K562 (cell line): Measurements from ENCODE around the gene HES3. TPM values are rescaled to one million over a fixed set of nuclear protein-coding genes. Genes with fewer than 3 reads are reported as not detected.

ENCODE experiments used
- CEBPB ChIP-seq: fragments of 450-650 bp; IDR thresholded peaks from 2 replicates; pipeline ENCODE4 v1.6.1; 2016; ENCODE audit warnings: missing genetic modification characterization, missing compliant biosample characterization
- CREM ChIP-seq: IDR thresholded peaks from 2 replicates; pipeline ENCODE4 v1.6.1; 2014; ENCODE audit warnings: antibody characterized with exemption, low read depth
- CTCF ChIP-seq, 3 experiments: IDR thresholded peaks in 2 of 3; conservative IDR thresholded peaks in 1 of 3; 2 replicates each; pipeline ENCODE4 v1.5.1; 2011 to 2012; ENCODE audit warnings: low read length in 3 of 3, mild to moderate bottlenecking in 3 of 3, control low read depth in 2 of 3, improper control_type of control experiment in 1 of 3, inconsistent platforms in 1 of 3, low read depth in 1 of 3, mixed read lengths in 1 of 3, moderate library complexity in 1 of 3; ENCODE audit not compliant: insufficient read depth in 2 of 3
- ETV1 ChIP-seq: fragments of 450-650 bp; conservative IDR thresholded peaks from 2 replicates; pipeline ENCODE4 v1.6.1; 2016; ENCODE audit warnings: missing genetic modification characterization, control low read depth, low read depth, missing compliant biosample characterization
- KLF16 ChIP-seq: IDR thresholded peaks from 2 replicates; pipeline ENCODE4 v1.6.1; 2016; ENCODE audit warnings: antibody characterized with exemption
- PHB ChIP-seq: fragments of 250-450 bp; sonication (Bioruptor Pico); IDR thresholded peaks from 2 replicates; pipeline ENCODE4 v1.5.0; 2021
- PYGO2 ChIP-seq: fragments of 450-650 bp; IDR thresholded peaks from 2 replicates; pipeline ENCODE4 v1.6.1; 2016; ENCODE audit warnings: mild to moderate bottlenecking, missing genetic modification characterization, moderate library complexity, missing compliant biosample characterization
- RBM17 ChIP-seq: fragments of 200-400 bp; formaldehyde crosslinking; IDR thresholded peaks from 2 replicates; pipeline ENCODE4 v1.6.1; 2017; ENCODE audit warnings: low read depth, mild to moderate bottlenecking, low read length, borderline replicate concordance
- SMARCC2 ChIP-seq: fragments of 450-650 bp; IDR thresholded peaks from 2 replicates; pipeline ENCODE4 v1.6.1; 2017; ENCODE audit warnings: antibody characterized with exemption, moderate library complexity, mild to moderate bottlenecking, low read depth
- TEAD2 ChIP-seq: fragments of 450-650 bp; IDR thresholded peaks from 2 replicates; pipeline ENCODE4 v1.6.1; 2016; ENCODE audit warnings: missing genetic modification characterization, control low read depth, missing compliant biosample characterization
- ZBTB7A ChIP-seq: IDR thresholded peaks from 2 replicates; pipeline ENCODE4 v1.6.1; 2011; ENCODE audit warnings: low read depth, mild to moderate bottlenecking, low read length, moderate library complexity, borderline replicate concordance; ENCODE audit not compliant: control insufficient read depth
- ZKSCAN1 ChIP-seq: fragments of 150-350 bp; IDR thresholded peaks from 2 replicates; pipeline ENCODE4 v1.6.1; 2016; ENCODE audit warnings: low read depth, low read length
- ZNF395 ChIP-seq: fragments of 200-800 bp; sonication (Bioruptor generic); IDR thresholded peaks from 2 replicates; pipeline ENCODE4 v1.6.1; 2017; ENCODE audit warnings: missing genetic modification characterization, missing compliant biosample characterization
- ZZZ3 ChIP-seq: fragments of 450-650 bp; IDR thresholded peaks from 2 replicates; pipeline ENCODE4 v1.6.1; 2016; ENCODE audit warnings: antibody characterized with exemption, mild to moderate bottlenecking, moderate library complexity
- polyA plus RNA-seq, 8 experiments: library from polyadenylated mRNA; depleted of rRNA in 4 of 8; stranded (reverse) in 5 of 8; unstranded in 3 of 8; fragments of >200 nt; fragmentation: Nextera tagmentation in 2 of 8; fragmentation: Illumina TruSeq in 1 of 8; extraction: Ambion mirVana in 2 of 8; extraction: Trizol in 1 of 8; gene quantifications; 2 replicates each; pipeline versions ENCODE4 v1.2.1 to v1.2.3, GENCODE V29; 2011 to 2014; ENCODE audit warnings: inconsistent platforms in 1 of 8, missing spikeins in 1 of 8
- total RNA-seq, 7 experiments: library from RNA; depleted of rRNA in 6 of 7; stranded (reverse); fragments of >200 nt in 6 of 7; fragmentation: Illumina TruSeq in 2 of 7; extraction: Trizol in 2 of 7; gene quantifications; 2 replicates each; pipeline versions ENCODE4 v1.2.1 to v1.2.3, GENCODE V29; 2011 to 2021; ENCODE audit warnings: low replicate concordance in 1 of 7
- TF ChIP-seq, protein P1 (sequence below), 2 experiments: fragments of 450-650 bp; formaldehyde crosslinking in 1 of 2; IDR thresholded peaks; 2 replicates each; pipeline versions ENCODE4 v1.4.0 to v1.6.1; 2014 to 2020; ENCODE audit warnings: mild to moderate bottlenecking in 2 of 2, borderline replicate concordance in 1 of 2, low read depth in 1 of 2

The HES3 gene
- total and polyA plus RNA-seq, 9 of the 15 experiments (the other 6 are each of a cell fraction or from before 2014, with no cell fraction given), result not detected

DNA sequence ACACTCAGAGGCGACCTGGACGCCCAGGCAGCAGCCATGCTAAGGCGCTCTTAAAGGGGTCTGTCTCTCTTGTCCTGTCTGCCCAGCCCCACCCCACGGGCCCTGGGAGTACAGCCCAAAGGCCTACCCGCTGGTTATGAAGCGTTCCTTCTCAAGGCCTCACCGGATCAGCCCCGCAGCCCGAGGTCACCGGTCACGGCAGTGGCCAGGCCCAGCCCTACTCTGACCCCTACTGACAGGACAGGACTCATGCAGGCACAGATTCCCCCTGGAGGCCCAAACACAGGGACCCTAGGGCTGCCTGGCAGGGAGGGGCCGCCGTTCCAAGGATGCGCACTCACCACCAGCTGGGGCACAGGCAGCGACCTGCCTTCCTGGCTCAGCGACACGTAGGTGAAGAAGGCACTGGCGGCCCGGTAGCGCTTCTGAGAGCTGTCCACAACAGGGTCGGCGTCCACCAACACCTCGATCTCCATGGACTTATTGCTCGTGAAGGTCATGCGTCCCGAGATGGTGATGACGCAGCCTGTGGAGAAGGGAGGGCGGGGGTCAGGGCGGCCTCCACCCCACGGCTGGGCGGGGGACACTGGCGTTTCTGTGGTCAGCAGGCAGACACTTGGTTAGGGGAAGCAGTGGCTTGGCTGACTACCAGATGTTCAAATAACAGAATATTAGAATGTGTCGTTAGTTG, 36.9 kb downstream of the HES3 start (continued):
- TF ChIP-seq, protein P1, sequence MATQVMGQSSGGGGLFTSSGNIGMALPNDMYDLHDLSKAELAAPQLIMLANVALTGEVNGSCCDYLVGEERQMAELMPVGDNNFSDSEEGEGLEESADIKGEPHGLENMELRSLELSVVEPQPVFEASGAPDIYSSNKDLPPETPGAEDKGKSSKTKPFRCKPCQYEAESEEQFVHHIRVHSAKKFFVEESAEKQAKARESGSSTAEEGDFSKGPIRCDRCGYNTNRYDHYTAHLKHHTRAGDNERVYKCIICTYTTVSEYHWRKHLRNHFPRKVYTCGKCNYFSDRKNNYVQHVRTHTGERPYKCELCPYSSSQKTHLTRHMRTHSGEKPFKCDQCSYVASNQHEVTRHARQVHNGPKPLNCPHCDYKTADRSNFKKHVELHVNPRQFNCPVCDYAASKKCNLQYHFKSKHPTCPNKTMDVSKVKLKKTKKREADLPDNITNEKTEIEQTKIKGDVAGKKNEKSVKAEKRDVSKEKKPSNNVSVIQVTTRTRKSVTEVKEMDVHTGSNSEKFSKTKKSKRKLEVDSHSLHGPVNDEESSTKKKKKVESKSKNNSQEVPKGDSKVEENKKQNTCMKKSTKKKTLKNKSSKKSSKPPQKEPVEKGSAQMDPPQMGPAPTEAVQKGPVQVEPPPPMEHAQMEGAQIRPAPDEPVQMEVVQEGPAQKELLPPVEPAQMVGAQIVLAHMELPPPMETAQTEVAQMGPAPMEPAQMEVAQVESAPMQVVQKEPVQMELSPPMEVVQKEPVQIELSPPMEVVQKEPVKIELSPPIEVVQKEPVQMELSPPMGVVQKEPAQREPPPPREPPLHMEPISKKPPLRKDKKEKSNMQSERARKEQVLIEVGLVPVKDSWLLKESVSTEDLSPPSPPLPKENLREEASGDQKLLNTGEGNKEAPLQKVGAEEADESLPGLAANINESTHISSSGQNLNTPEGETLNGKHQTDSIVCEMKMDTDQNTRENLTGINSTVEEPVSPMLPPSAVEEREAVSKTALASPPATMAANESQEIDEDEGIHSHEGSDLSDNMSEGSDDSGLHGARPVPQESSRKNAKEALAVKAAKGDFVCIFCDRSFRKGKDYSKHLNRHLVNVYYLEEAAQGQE (IDR thresholded peaks at IDR 0.05; ENCODE audit: borderline replicate concordance), result peak; percentile 73
- TF ChIP-seq, protein P1 (CRISPR knock-in tag; IDR thresholded peaks at IDR 0.05; ENCODE audit: low read depth), result no peak
- TF ChIP-seq SMARCC2 (no peak), ZKSCAN1 (no peak), PHB (CRISPR knock-in tag) (no peak), CTCF (IDR thresholded peaks at IDR 0.05 in 2 of 3, conservative IDR thresholded peaks at IDR 0.05 in 1 of 3; ENCODE audit: insufficient read depth in 2 of 3, low read depth in 1 of 3, low read length in 3 of 3) (peak; percentile 76 to 88 (median 81)), TEAD2 (tag) (no peak), CEBPB (tag) (0 out of 2 replicates have a peak, but pooled peaks have one; percentile 6), ETV1 (tag) (no peak), ZZZ3 (no peak), CREM (0 out of 2 replicates have a peak, but pooled peaks have one; percentile 25), ZBTB7A (peak; percentile 39; the same call in 1 of the 2 replicates), PYGO2 (no peak), RBM17 (no peak), ZNF395 (CRISPR knock-in tag) (no peak), KLF16 (no peak)
